C4-2B (cell line): Measurements from ENCODE around the gene PIMREG.

Experiments
- H3K27ac ChIP-seq: fragments of 450-650 bp; 2 replicates; pipeline ENCODE4 v1.5.1; 2017
- CTCF ChIP-seq: fragments of 450-650 bp; conservative IDR thresholded peaks from 2 replicates; pipeline ENCODE4 v1.5.1; 2017; ENCODE audit warnings: mild to moderate bottlenecking
- ZFX ChIP-seq: fragments of 450-650 bp; IDR thresholded peaks from 2 replicates; pipeline ENCODE4 v1.6.1; 2017

Gene PIMREG

GRCh38 chr17:6450926-6451832, 6.9 kb downstream of the PIMREG start:
- no peak for TF ChIP-seq ZFX
- no peak for TF ChIP-seq CTCF
- H3K27ac ChIP-seq, result no peak overlapping the region

GRCh38 chr17:6452471-6453266, 8.4 kb downstream of the PIMREG start:
- H3K27ac ChIP-seq, result no peak overlapping the region
- TF ChIP-seq ZFX, result no peak
- no peak for TF ChIP-seq CTCF

- TF ChIP-seq ZFX (no peak), CTCF (no peak)
- H3K27ac ChIP-seq, result no peak overlapping the region
Observed at GRCh38 chr17:6453279-6454024, 9.2 kb downstream of the PIMREG start.

- peak overlapping the region; percentile 49 for H3K27ac ChIP-seq
Observed at GRCh38 chr17:6454495-6455320, 10.5 kb downstream of the PIMREG start.

GRCh38 chr17:6455321-6455705, 11.1 kb downstream of the PIMREG start:
- no peak for TF ChIP-seq ZFX
- TF ChIP-seq CTCF, result no peak
- H3K27ac ChIP-seq, result peak overlapping the region; percentile 49

More at GRCh38 chr17:6454495-6455320, 10.5 kb downstream of the PIMREG start:
- TF ChIP-seq CTCF (no peak), ZFX (no peak)

- H3K27ac ChIP-seq, result no peak overlapping the region
Observed at GRCh38 chr17:6456321-6456720, 12.1 kb downstream of the PIMREG start.

More at GRCh38 chr17:6456321-6456720, 12.1 kb downstream of the PIMREG start:
- TF ChIP-seq CTCF (no peak), ZFX (no peak)
